Esophagus muscularis mucosa (tissue), 4 donors: ENCODE results near the gene PHC1.

Experiments used
- CTCF ChIP-seq, 3 experiments: fragments of 200-600 bp in 2 of 3; fragments of 450-650 bp in 1 of 3; sonication (generic) in 2 of 3; IDR thresholded peaks; one replicate each; pipeline ENCODE4 v1.5.1; 2017 to 2019; ENCODE audit warnings: antibody characterized with exemption in 3 of 3, mild to moderate bottlenecking in 2 of 3, moderate library complexity in 1 of 3
- EP300 ChIP-seq: sonication (generic); formaldehyde crosslinking; IDR thresholded peaks from one replicate; pipeline ENCODE4 v1.6.1; 2017; ENCODE audit warnings: antibody characterized with exemption
- POLR2A ChIP-seq: fragments of 450-650 bp; IDR thresholded peaks from one replicate; pipeline ENCODE4 v1.6.1; 2017; ENCODE audit warnings: antibody characterized with exemption, moderate library complexity, mild to moderate bottlenecking, low read depth
- POLR2AphosphoS5 ChIP-seq, 2 donors: sonication (generic); formaldehyde crosslinking; IDR thresholded peaks; one replicate each; pipeline ENCODE4 v1.6.1; 2017; ENCODE audit warnings: antibody characterized with exemption in 2 of 2

GRCh38 chr12:8950702-8951478, 36.6 kb downstream of the PHC1 start:
- TF ChIP-seq POLR2AphosphoS5 (IDR thresholded peaks at IDR 0.05) (no peak), CTCF (IDR thresholded peaks at IDR 0.05) (no peak), POLR2A (no peak), EP300 (no peak)
